Thyroid gland (tissue), 4 donors: ENCODE data around the gene BLNK.

ENCODE experiments used
- CTCF ChIP-seq, 6 experiments: fragments of 200-600 bp in 3 of 6; fragments of 450-650 bp in 3 of 6; sonication (generic) in 3 of 6; IDR thresholded peaks; one replicate each; pipeline ENCODE4 v1.5.1; 2016 to 2019; ENCODE audit warnings: antibody characterized with exemption in 6 of 6, mild to moderate bottlenecking in 2 of 6, inconsistent platforms in 1 of 6, moderate library complexity in 1 of 6
- POLR2A ChIP-seq, 2 donors: fragments of 450-650 bp; IDR thresholded peaks; one replicate each; pipeline ENCODE4 v1.6.1; 2017; ENCODE audit warnings: antibody characterized with exemption in 2 of 2, mild to moderate bottlenecking in 2 of 2, moderate library complexity in 1 of 2

DNA sequence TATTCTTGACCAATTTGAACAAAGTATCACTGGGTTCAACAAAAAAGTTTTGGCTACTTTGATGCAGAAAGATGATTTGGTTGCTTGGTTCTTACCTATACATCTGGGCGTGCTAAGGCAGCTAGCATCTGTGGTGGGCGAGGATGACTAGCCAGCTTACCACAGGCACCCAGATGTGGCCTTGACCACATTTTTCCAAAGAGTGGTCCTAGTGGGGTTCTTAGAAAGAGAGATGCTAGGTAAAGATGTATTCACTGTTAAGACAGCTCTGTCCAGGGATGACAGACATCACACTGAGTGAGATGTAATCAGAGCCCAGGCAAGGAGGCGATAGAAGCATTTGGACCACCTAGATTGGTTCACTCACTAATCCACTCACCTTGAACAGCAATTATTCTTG, 33.6 kb upstream of the BLNK start:
- TF ChIP-seq CTCF (IDR thresholded peaks at IDR 0.05) (no peak), POLR2A (IDR thresholded peaks at IDR 0.05) (no peak)
